SIG-M5 (cell line): ENCODE data around the gene KCNJ18.
"Not testable (repeated sequence)": the region's sequence is repeated elsewhere in the genome, so short reads cannot be mapped to it uniquely, and the experiment has no call there.

Experiments used
- DNase-seq: peaks from one replicate; lab custom pipeline; 2025; lab: John Stamatoyannopoulos, UW

Gene KCNJ18

DNA sequence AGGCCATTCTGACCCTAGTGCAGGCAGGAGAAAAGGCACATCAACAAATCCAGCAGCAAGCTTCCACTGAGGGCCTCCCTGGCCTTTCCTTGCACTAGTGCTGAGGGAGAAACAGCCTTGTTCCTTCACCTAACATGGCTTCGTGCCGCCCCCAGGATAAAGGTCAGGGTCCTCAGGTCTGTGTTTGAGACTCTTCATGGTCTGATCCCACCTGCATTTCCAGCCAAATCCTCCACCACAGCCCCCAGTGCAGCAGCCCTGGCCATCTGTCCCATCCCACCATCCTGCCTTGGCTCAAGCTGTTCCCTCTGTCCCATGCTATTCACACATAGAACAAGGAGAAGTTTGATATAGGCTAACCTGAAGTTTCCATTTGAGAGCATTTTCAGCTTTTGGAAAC lies 20.9 kb upstream of the KCNJ18 start:
- DNase-seq = not testable (repeated sequence)

DNA sequence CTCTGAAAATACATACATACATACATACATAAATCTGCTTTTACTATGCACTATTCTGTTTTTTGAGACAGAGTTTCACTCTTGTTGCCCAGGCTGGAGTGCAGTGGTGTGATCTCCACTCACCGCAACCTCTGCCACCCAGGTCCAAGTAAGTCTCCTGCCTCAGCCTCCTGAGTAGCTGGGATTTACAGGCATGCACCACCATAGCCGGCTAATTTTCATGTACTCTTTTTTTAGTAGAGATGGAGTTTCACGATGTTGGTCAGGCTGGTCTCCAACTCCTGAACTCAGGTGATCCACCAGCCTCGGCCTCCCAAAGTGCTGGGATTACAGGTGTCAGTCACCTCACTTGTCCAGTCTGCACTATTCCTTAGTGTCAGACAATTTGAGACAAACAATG lies 20.5 kb upstream of the KCNJ18 start:
- not testable (repeated sequence) for DNase-seq

GRCh38 chr17:21673451-21674241 lies 18.7 kb upstream of the KCNJ18 start:
- not testable (repeated sequence) for DNase-seq

GRCh38 chr17:21674242-21674731 lies 18.0 kb upstream of the KCNJ18 start:
- DNase-seq = no peak

- DNase-seq = not testable (repeated sequence)
Observed at GRCh38 chr17:21674891-21675738, 17.2 kb upstream of the KCNJ18 start.

DNA sequence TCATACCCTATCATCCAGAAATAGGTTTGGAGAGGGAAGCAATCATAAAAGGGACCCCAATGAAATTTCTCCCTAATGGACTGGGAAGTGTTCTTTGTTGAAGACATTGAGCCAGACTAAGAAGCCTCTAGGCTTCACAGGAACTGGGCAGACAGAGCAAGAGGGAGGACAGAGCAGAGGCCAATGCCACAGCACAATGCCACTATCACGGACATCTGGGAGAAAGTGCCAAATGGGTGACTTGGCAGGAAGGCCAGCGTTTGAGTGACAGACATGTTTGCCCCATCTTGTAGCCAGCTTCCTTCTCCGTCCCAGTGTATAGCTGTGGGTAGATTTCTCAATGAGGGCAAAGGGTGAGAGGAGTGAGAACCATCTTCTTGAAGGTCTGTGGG lies 16.6 kb upstream of the KCNJ18 start:
- not testable (repeated sequence) for DNase-seq

GRCh38 chr17:21676281-21677111 lies 15.8 kb upstream of the KCNJ18 start:
- no peak for DNase-seq

GRCh38 chr17:21677126-21677910 lies 15.0 kb upstream of the KCNJ18 start:
- no peak for DNase-seq

DNA sequence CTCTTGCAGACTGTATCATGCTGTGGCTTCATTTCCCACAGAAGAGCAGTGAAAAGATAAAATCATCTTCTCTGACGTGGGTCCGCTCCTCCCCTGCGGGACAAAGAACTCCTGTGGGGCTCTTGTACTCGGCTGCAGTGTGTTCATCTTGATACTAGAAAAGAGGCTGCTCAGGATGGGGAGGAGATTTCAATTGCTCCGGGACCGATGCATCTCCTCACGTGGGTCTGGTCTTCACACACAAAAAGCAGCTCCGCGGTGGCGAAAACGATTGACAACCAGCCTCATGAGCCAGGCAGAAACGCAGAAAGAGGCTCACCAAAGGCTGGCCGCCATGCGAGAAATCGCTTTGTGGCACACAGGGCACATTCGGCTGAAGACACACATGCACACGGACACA lies 14.4 kb upstream of the KCNJ18 start:
- DNase-seq = no peak

GRCh38 chr17:21678393-21679081 lies 13.8 kb upstream of the KCNJ18 start:
- no peak for DNase-seq

- DNase-seq = no peak
Observed at GRCh38 chr17:21679256-21680146, 12.8 kb upstream of the KCNJ18 start.

DNA sequence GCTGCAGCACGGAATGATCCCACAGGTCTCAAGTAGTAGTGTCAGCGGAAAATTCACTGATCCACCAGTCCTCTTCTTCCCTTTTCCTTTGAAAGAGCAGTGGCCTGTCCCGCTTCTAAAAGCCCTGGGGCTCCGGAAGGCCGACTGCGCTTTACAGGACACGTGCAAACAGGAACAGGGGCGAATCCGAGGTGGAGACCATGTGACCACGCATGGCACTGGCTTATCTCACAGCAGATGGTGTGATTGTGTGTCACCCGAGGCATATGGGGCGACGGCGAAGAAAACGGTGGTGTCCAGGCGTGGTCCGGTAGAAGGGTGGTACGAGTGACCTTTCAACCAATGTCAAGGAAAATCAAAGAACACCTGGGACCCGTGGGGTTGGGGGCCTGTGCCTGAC lies 12.0 kb upstream of the KCNJ18 start:
- no peak for DNase-seq

- not testable (repeated sequence) for DNase-seq
Observed at GRCh38 chr17:21680850-21681351, 11.4 kb upstream of the KCNJ18 start.

DNA sequence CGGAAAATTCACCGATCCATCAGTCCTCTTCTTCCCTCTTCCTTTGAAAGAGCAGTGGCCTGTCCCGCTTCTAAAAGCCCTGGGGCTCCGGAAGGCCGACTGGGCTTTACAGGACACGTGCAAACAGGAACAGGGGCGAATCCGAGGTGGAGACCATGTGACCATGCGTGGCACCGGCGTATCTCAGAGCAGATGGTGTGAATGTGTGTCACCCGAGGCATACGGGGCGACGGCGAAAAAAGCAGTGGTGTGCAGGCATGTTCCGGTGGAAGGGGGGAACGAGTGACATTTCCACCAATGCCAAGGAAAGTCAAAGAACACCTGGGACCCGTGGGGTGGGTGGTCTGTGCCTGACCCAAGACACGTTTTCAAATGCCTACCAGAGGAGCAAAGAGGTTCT lies 10.7 kb upstream of the KCNJ18 start:
- DNase-seq = not testable (repeated sequence)

GRCh38 chr17:21682130-21682529 lies 10.2 kb upstream of the KCNJ18 start:
- not testable (repeated sequence) for DNase-seq

DNA sequence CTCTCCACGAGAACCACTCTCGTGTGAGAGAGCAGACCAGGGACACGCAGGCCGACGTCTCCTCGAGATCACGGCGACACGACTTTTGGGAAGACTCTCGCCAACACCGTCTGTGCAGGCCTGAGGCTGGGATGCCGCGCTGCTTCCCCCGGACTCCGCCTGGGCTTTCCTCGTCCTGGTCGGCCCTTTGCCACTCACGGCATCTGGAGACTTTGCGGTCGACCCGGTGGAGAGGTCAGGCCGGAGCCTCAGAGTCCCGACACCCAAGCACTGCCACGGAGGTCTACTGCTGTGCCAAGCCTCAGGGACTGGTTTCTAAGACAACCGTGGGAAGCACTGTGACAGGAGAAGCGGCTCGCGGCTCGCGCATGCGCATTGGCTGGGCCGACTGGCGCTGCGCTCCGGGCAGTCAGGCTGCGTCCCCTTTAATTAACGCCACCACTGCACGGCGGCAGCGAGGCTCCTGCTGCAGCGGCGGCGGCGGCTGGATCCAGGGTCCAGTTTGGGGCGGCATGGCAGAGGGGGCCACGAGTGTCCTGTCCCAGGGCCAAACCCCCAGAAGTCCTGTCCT lies 9.1 kb upstream of the KCNJ18 start:
- DNase-seq = not testable (repeated sequence)

- not testable (repeated sequence) for DNase-seq
Observed at GRCh38 chr17:21683897-21684296, 8.4 kb upstream of the KCNJ18 start.

- DNase-seq = not testable (repeated sequence)
Observed at GRCh38 chr17:21684384-21684783, 7.9 kb upstream of the KCNJ18 start.
